Hypothalamus (tissue), 51 donors: ENCODE results near the gene ENPEP.
"Not testable (repeated sequence)": the region's sequence is repeated elsewhere in the genome, so short reads cannot be mapped to it uniquely, and the experiment has no call there.

Source experiments
- DNase-seq, 51 donors: peaks; one replicate each; lab custom pipeline; 2025; lab: John Stamatoyannopoulos, UW

ENPEP gene

GRCh38 chr4:110475881-110476818 lies at the start of gene ENPEP:
TSS of gene ENPEP (plus strand) at chr4:110476155. CDS start at chr4:110476415, 260 bp downstream.
- DNase-seq: peak in 3 of 51 donors; percentile 3 to 13 (median 7)

GRCh38 chr4:110431805-110432204 lies 44.1 kb upstream of the ENPEP start:
- DNase-seq: not testable (repeated sequence)

- DNase-seq: not testable (repeated sequence)
Measured at GRCh38 chr4:110437292-110437691, 38.7 kb upstream of the ENPEP start.

GRCh38 chr4:110439209-110439608 lies 36.7 kb upstream of the ENPEP start:
- DNase-seq: not testable (repeated sequence)

GRCh38 chr4:110442309-110442708 lies 33.6 kb upstream of the ENPEP start:
- no peak for DNase-seq

- DNase-seq: no peak
Measured at GRCh38 chr4:110442788-110443187, 33.2 kb upstream of the ENPEP start.

GRCh38 chr4:110449947-110450346 lies 26.0 kb upstream of the ENPEP start:
- DNase-seq: no peak

- DNase-seq: no peak
Measured at GRCh38 chr4:110452546-110452945, 23.4 kb upstream of the ENPEP start.

- no peak for DNase-seq
Measured at GRCh38 chr4:110454441-110454840, 21.5 kb upstream of the ENPEP start.

GRCh38 chr4:110458494-110459266 lies 17.3 kb upstream of the ENPEP start:
- no peak for DNase-seq

- no peak for DNase-seq
Measured at GRCh38 chr4:110460074-110460746, 15.7 kb upstream of the ENPEP start.

- DNase-seq: no peak
Measured at GRCh38 chr4:110467400-110467799, 8.6 kb upstream of the ENPEP start.

GRCh38 chr4:110472583-110473329 lies 3.2 kb upstream of the ENPEP start:
- no peak for DNase-seq

GRCh38 chr4:110474481-110474880 lies 1.5 kb upstream of the ENPEP start:
- DNase-seq: no peak

GRCh38 chr4:110475080-110475479 lies 875 bp upstream of the ENPEP start:
- not testable (repeated sequence) for DNase-seq

GRCh38 chr4:110477836-110478235 lies 1.9 kb downstream of the ENPEP start:
- DNase-seq: no peak

GRCh38 chr4:110480031-110480549 lies 4.1 kb downstream of the ENPEP start:
- no peak for DNase-seq

GRCh38 chr4:110480746-110481271 lies 4.9 kb downstream of the ENPEP start:
- no peak for DNase-seq

GRCh38 chr4:110483516-110483915 lies 7.6 kb downstream of the ENPEP start:
- peak in 1 of 51 donors; percentile 8 for DNase-seq

- DNase-seq: no peak
Measured at GRCh38 chr4:110484029-110484428, 8.1 kb downstream of the ENPEP start.
